PC-3 (cell line): Measurements from ENCODE around the gene TSPAN17. TPM values are rescaled to one million over a fixed set of nuclear protein-coding genes. Genes with fewer than 3 reads are reported as not detected.

Experiments
- ATAC-seq: fragments of 200-7000 bp; cut with Tn5 transposase; 2 replicates; pipeline ENCODE4 v1.9.1; 2020; ENCODE audit warnings: mild to moderate bottlenecking, moderate library complexity
- BruUV-seq: library from RNA; stranded (reverse); fragments of 400-500 nt; replicated peaks from 2 replicates; lab custom pipeline; 2021; lab: Mats Ljungman, UMichigan
- CTCF ChIA-PET: fragments of 300-600 bp; sonication (Branson Sonifier 250); formaldehyde crosslinking; loops from one replicate; lab custom pipeline; 2022; ENCODE audit warnings: antibody characterized with exemption; lab: Charles Lee
- POLR2A ChIA-PET: fragments of 300-600 bp; sonication (Branson Sonifier 250); formaldehyde crosslinking; loops from one replicate; lab custom pipeline; 2022; ENCODE audit warnings: antibody characterized with exemption; ENCODE audit not compliant: unreplicated experiment; lab: Charles Lee
- DNase-seq: peaks from one replicate; pipeline ENCODE4 v3.0.0-alpha.2; 2015
- H2AFZ ChIP-seq: fragments of 300-600 bp; sonication (generic); 2 replicates; pipeline ENCODE4 v1.6.0; 2016; ENCODE audit warnings: antibody characterized with exemption, low read length
- H3F3A ChIP-seq: fragments of 300-600 bp; sonication (generic); one replicate; pipeline ENCODE4 v1.6.0; 2017; ENCODE audit warnings: antibody characterized with exemption, low read length, control low read depth, mild to moderate bottlenecking; ENCODE audit not compliant: unreplicated experiment
- H3K27ac ChIP-seq: fragments of 300-600 bp; sonication (generic); 2 replicates; pipeline ENCODE4 v1.5.1; 2016; ENCODE audit warnings: mild to moderate bottlenecking, low read length
- H3K27me3 ChIP-seq: fragments of 300-600 bp; sonication (generic); 2 replicates; pipeline ENCODE4 v1.6.1; 2016; ENCODE audit warnings: low read length, mixed read lengths
- H3K36me3 ChIP-seq: fragments of 300-600 bp; sonication (generic); 2 replicates; pipeline ENCODE4 v1.6.1; 2016; ENCODE audit warnings: low read depth, mixed run types, low read length, mixed read lengths
- H3K4me1 ChIP-seq: fragments of 300-600 bp; sonication (generic); 2 replicates; pipeline ENCODE4 v1.5.1; 2016; ENCODE audit warnings: low read length; ENCODE audit not compliant: insufficient read depth
- H3K4me2 ChIP-seq: fragments of 300-600 bp; sonication (generic); 2 replicates; pipeline ENCODE4 v1.6.0; 2016; ENCODE audit warnings: low read length
- H3K4me3 ChIP-seq: fragments of 300-600 bp; sonication (generic); 2 replicates; pipeline ENCODE4 v1.5.1; 2016; ENCODE audit warnings: mild to moderate bottlenecking, low read length, mixed read lengths
- H3K79me2 ChIP-seq: fragments of 300-600 bp; sonication (generic); 2 replicates; pipeline ENCODE4 v1.6.1; 2017; ENCODE audit warnings: low read length, mixed read lengths
- H3K9ac ChIP-seq: fragments of 300-600 bp; sonication (generic); 2 replicates; pipeline ENCODE4 v1.6.0; 2016; ENCODE audit warnings: mild to moderate bottlenecking, low read length
- H3K9me2 ChIP-seq: fragments of 300-600 bp; sonication (generic); replicated peaks from 2 replicates; pipeline ENCODE4 v1.6.1; 2016; ENCODE audit warnings: mixed run types, low read length, mixed read lengths
- H3K9me3 ChIP-seq: fragments of 300-600 bp; sonication (generic); 2 replicates; pipeline ENCODE4 v1.6.1; 2016; ENCODE audit warnings: low read length, mixed read lengths
- H4K20me1 ChIP-seq: fragments of 300-600 bp; sonication (generic); 2 replicates; pipeline ENCODE4 v1.6.1; 2016; ENCODE audit warnings: low read length, mixed read lengths
- EZH2 ChIP-seq: fragments of 300-600 bp; sonication (generic); IDR thresholded peaks from one replicate; pipeline ENCODE4 v1.6.1; 2017; ENCODE audit warnings: antibody characterized with exemption, mild to moderate bottlenecking, low read length; ENCODE audit not compliant: unreplicated experiment
- EZH2phosphoT487 ChIP-seq: fragments of 300-600 bp; sonication (generic); IDR thresholded peaks from 2 replicates; pipeline ENCODE4 v1.6.1; 2018; ENCODE audit warnings: mild to moderate bottlenecking, antibody characterized with exemption, low read length, borderline replicate concordance
- intact Hi-C: fragments of 100-400 bp; cut with micrococcal nuclease; formaldehyde crosslinking; loops from 2 replicates; pipeline ENCODE4 v1.9.0; 2023
- total RNA-seq: library from RNA; depleted of rRNA; stranded (reverse); fragments of >200 nt; gene quantifications from 2 replicates; pipeline ENCODE4 v1.2.3, GENCODE V29; 2014
- TF ChIP-seq, protein P1 (sequence below): fragments of 300-600 bp; sonication (generic); conservative IDR thresholded peaks from 2 replicates; pipeline ENCODE4 v1.5.1; 2017; ENCODE audit warnings: antibody characterized with exemption, low read depth, mild to moderate bottlenecking, low read length

Gene TSPAN17
- total RNA-seq, 1 experiment from 2014 or later: 47.3 TPM

DNA sequence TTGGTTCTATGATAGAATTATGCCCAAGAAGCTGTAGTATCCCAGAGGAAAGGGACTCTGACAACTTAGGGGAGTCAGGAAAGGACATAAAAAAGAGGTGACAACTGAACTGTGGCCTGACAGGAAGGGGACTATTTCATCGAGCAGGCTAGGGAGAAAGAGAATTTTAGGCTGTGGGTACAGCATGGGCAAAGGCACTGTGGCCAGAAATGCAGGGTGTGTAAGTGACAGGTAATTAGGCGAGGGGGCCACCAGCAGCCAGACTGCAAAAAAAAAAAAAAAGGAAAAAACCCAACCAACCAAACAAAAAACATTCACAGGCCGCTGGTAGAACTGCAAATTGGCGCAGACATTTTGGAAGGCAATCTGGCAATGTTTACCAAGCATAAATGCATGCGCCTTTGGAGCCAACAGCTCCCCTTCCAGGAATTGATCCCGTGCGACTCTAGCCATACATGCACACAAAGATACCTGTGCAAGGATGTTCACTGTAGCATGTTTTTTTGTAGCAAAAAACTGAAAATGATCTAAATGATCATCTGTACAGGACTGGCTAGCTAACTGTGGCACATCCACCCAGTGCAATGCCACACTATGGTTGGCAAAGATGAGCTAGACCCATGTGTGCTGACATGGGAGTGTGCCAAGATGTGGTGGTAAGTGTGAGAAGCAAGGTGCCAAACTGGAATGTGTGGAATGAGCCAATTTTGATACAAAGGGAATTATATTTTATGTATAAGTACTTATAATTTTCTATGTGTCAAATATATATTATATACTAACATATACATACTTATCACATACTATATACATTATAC, 15.7 kb upstream of the TSPAN17 start:
- no peak overlapping the region for H3K9ac ChIP-seq
- peaks cover 18% of the 10 kb centered on the region; the same call in 1 of the 2 replicates for H3K27me3 ChIP-seq
- peak overlapping the region; percentile 82; the same call in 1 of the 2 replicates for H3K4me2 ChIP-seq
- no peaks in the 10 kb centered on the region for H3K9me3 ChIP-seq
- no peak overlapping the region for H2AFZ ChIP-seq
- ChIA-PET CTCF (no interaction called here), POLR2A (no interaction called here)
- TF ChIP-seq EZH2: no peak
- TF ChIP-seq, protein P1, sequence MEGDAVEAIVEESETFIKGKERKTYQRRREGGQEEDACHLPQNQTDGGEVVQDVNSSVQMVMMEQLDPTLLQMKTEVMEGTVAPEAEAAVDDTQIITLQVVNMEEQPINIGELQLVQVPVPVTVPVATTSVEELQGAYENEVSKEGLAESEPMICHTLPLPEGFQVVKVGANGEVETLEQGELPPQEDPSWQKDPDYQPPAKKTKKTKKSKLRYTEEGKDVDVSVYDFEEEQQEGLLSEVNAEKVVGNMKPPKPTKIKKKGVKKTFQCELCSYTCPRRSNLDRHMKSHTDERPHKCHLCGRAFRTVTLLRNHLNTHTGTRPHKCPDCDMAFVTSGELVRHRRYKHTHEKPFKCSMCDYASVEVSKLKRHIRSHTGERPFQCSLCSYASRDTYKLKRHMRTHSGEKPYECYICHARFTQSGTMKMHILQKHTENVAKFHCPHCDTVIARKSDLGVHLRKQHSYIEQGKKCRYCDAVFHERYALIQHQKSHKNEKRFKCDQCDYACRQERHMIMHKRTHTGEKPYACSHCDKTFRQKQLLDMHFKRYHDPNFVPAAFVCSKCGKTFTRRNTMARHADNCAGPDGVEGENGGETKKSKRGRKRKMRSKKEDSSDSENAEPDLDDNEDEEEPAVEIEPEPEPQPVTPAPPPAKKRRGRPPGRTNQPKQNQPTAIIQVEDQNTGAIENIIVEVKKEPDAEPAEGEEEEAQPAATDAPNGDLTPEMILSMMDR: no peak
- no peak for TF ChIP-seq EZH2phosphoT487
- BruUV-seq: no TSS peak
- no peak for ATAC-seq
- H3K79me2 ChIP-seq: no peaks in the 10 kb centered on the region
- DNase-seq: no peak
- H3K9me2 ChIP-seq: no peaks in the 10 kb centered on the region
- no peaks in the 10 kb centered on the region for H4K20me1 ChIP-seq
- no peaks in the 10 kb centered on the region for H3F3A ChIP-seq
- intact Hi-C loops: no loop called here
- H3K36me3 ChIP-seq: no peaks in the 10 kb centered on the region
- H3K4me1 ChIP-seq: peaks cover 27% of the 10 kb centered on the region
- no peak overlapping the region for H3K27ac ChIP-seq
- H3K4me3 ChIP-seq: no peak overlapping the region

DNA sequence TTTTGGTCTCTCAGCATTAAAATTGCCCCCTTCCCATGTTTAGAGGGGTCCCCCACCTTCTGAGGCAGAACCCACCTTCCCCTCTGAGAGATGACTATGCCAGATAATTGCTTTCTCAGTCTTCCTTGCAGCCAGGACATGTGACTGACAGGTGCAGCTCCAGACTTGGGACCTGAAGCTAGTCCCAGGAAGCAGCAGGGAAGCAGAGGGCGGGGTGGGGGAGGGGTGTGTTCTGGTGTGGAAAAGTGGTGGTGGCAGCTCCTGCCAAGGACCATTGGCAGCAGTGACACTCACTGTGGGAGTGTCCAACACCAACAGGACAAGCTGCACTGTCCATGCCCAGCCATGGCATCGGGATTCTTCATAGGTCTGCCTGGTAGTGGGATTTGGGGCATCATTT, 14.5 kb upstream of the TSPAN17 start:
- Histone ChIP-seq H2AFZ (no peak overlapping the region), H3K9ac (no peak overlapping the region), H3K4me3 (no peak overlapping the region), H4K20me1 (no peaks in the 10 kb centered on the region), H3K4me1 (peaks cover 18% of the 10 kb centered on the region), H3K27me3 (peaks cover 18% of the 10 kb centered on the region; the same call in 1 of the 2 replicates), H3K79me2 (no peaks in the 10 kb centered on the region), H3K9me2 (no peaks in the 10 kb centered on the region), H3K4me2 (no peak overlapping the region), H3K27ac (no peak overlapping the region), H3F3A (no peaks in the 10 kb centered on the region), H3K9me3 (no peaks in the 10 kb centered on the region), H3K36me3 (no peaks in the 10 kb centered on the region)
- ChIA-PET POLR2A (interaction anchor here (0.7 kb wide), 1 partner anchor 15 kb away, joined by 5 read pairs; the partner anchor contains the start of gene TSPAN17), CTCF (no interaction called here)
- DNase-seq: no peak
- ATAC-seq: no peak
- intact Hi-C loops: no loop called here
- TF ChIP-seq EZH2phosphoT487: no peak
- TF ChIP-seq, protein P1: no peak
- TF ChIP-seq EZH2: no peak
- BruUV-seq: no TSS peak

DNA sequence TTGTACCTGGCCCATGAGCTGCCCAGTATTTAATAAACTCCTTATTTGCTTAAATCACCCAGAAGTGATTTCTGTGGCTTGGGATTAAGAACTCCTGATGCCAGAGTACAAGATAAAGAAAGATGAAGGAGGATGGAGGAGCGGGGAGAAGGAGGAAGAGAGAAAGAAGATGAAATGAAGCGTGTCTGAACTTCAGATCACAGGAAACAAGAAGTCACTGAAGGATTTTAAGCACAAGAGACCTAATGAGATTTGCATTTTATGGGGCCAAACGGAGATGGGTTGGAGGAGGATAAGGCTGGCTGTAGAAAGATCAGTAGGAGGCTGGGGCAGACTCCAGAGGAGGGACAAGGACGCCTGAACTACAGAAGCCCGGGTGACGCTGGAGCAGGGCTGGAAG, 13.7 kb upstream of the TSPAN17 start:
- H3K36me3 ChIP-seq: no peaks in the 10 kb centered on the region
- ATAC-seq (no peak), DNase-seq (no peak)
- POLR2A ChIA-PET: interaction anchor here (0.7 kb wide), 1 partner anchor 14 kb away, joined by 5 read pairs; the partner anchor contains the start of gene TSPAN17
- no peak overlapping the region for H3K4me3 ChIP-seq
- BruUV-seq: no TSS peak
- no peaks in the 10 kb centered on the region for H3K79me2 ChIP-seq
- H3K9me3 ChIP-seq: no peaks in the 10 kb centered on the region
- intact Hi-C loops: no loop called here
- no peak overlapping the region for H3K9ac ChIP-seq
- H3K27ac ChIP-seq: no peak overlapping the region
- no peaks in the 10 kb centered on the region for H3F3A ChIP-seq
- H3K9me2 ChIP-seq: no peaks in the 10 kb centered on the region
- H4K20me1 ChIP-seq: no peaks in the 10 kb centered on the region
- H3K4me1 ChIP-seq: peaks cover 16% of the 10 kb centered on the region
- H2AFZ ChIP-seq: no peak overlapping the region
- CTCF ChIA-PET: no interaction called here
- TF ChIP-seq EZH2 (no peak), EZH2phosphoT487 (no peak)
- TF ChIP-seq, protein P1: no peak
- no peak overlapping the region for H3K4me2 ChIP-seq
- H3K27me3 ChIP-seq: peaks cover 18% of the 10 kb centered on the region; the same call in 1 of the 2 replicates
